GM19328 (cell line): Measurements from ENCODE around the gene SLC35B2.

Source experiments
- ATAC-seq: cut with Tn5 transposase; IDR thresholded peaks from one replicate; pipeline ENCODE4 v1.9.1; 2021; ENCODE audit warnings: mild to moderate bottlenecking, moderate library complexity; ENCODE audit not compliant: unreplicated experiment

The SLC35B2 gene

DNA sequence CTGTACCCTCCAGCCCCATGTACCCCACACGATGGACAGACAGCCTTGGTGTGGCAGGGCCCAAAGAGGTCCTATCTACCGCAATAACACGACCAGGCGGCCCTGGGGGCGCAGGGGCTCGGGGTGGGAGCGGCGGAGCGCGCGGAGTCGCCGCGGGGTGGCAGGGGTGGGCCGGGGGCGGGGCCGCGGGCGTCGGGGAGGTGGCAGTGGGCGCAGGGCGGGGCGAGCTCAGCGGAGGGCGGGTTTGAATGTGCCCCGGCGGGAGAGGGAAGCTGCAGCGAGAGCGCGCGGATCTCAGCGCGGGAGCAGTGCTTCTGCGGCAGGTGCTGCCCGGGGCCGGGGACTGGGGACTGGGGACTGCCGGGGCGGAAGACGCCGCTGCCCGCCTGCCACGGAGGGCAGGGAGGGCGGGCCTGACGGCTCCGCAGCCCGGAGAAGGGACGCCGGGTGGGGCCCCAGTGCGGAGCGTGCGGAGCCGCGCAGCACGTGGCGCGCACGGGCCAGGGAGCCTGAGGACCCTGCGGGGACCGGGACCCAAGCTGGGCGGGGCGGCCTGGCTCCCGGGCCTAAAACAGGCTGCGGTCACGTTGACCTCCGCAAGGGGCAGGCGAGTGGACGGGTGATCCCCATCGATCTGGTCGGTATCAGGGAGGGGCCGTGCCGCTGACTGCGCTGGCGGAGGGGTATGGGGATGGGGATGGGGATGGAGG lies 33.9 kb downstream of the SLC35B2 start, which contains the start of gene SLC29A1:
SLC29A1 (plus strand) TSS at position 277 of the 710 bp plus-strand sequence. CDS start 3,719 bp downstream, outside the sequence.
- ATAC-seq: peak; percentile 38

DNA sequence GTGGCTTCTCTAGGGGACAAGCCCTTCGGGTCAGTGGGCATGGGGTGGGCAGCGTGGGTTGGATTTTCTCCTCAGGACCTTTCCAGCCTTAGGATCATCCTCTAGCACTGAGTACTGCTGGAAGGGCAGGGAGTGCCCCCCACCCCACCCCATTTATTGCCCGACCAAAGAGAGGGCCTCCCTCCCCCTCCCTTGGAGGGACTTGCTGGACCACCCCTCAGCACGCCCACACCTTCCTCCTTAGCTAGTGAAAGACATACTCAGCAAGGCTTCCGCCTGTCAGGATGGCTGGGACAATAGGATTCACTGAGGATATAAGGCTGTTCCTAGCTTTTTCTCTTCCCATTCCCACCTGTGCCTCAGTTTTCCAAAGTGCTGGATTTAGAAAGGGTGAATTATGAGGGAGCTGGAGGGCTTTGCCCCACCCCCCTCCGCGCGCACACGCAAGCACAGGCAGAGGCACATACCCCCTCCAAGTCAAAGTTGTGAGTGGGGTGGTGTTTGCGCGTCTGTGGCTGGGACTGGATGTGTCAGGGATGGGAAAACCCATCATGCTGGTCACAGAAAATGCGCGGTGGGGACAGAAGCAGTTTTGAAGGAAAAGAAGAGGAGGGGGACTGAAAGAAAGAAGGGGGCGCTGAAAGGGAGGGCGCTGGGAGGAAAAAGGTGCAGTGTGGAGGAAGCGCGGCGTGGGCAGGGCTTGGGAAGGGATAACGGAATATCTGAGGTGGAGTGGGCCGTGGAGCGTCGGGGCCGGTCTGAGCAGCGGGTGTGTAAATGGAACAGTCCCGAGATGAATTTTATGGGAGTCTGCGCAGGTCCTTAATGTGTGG lies 34.6 kb downstream of the SLC35B2 start:
- ATAC-seq: no peak

DNA sequence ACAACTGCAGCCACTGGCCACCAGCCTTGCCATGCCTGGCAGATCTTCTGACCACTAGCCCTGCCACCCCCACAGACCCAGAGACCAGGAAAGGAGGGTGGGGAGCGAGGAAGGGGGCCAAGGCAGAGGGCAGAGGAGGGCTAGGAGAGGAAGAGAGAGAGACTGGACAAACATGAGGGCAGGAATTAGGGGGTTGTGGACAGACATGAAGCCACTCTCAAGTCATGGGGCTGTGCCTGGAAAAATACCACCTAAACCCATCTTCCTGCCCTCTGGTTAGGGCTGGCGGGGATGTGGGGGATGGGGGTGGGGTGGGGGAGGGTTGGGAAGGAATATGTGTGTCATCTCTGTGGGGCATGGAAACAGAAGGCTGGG lies 35.4 kb downstream of the SLC35B2 start:
- no peak for ATAC-seq

DNA sequence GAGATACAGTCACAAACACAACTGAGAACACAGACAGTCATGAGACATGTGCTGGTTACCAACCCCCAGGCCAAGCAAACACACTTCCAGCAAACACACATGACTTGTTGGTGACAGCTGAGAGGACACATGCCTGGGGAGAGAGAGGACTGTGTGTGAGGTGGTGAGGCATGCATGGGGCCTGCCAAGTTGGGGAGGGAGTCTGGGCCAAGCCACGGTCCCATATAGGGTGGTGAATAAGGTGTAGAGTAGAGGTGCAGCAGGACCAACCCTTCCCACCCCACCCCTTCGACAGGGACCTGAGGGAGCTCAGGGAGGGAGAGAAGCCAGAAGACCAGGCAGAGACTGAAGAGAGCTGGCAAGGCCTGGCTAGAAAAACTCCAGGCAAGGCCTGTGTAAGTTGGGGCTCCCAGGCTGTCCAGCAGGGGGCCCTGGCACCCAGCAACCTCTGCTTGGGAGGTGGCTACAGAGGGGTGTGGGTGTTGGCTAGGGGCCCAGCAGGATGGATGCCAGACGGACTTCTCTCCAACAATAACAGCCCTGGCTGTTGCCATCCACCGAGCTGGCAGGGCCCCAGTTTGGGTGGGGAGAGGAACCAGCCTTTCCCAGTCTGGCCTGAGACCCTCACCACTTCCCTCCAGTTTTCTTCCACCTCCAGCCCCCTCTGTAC lies 35.9 kb downstream of the SLC35B2 start:
- peak; percentile 45 for ATAC-seq

DNA sequence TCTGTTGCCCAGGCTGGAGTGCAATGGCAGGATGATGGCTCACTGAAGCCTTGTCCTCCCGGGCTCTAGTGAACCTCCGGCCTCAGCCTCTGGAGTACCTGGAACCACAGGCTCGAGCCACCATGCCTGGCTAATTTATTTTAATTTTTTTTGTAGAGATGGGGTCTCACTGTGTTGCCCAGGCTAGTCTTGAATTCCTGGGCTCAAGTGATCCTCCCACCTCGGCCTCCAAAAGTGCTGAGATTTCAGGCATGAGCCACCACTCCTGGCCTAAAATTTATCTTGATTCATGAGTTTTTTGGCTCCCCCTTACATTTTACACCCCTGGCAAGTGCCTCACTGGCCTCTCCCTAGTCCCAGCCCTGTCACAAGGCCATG lies 36.4 kb downstream of the SLC35B2 start:
- no peak for ATAC-seq

DNA sequence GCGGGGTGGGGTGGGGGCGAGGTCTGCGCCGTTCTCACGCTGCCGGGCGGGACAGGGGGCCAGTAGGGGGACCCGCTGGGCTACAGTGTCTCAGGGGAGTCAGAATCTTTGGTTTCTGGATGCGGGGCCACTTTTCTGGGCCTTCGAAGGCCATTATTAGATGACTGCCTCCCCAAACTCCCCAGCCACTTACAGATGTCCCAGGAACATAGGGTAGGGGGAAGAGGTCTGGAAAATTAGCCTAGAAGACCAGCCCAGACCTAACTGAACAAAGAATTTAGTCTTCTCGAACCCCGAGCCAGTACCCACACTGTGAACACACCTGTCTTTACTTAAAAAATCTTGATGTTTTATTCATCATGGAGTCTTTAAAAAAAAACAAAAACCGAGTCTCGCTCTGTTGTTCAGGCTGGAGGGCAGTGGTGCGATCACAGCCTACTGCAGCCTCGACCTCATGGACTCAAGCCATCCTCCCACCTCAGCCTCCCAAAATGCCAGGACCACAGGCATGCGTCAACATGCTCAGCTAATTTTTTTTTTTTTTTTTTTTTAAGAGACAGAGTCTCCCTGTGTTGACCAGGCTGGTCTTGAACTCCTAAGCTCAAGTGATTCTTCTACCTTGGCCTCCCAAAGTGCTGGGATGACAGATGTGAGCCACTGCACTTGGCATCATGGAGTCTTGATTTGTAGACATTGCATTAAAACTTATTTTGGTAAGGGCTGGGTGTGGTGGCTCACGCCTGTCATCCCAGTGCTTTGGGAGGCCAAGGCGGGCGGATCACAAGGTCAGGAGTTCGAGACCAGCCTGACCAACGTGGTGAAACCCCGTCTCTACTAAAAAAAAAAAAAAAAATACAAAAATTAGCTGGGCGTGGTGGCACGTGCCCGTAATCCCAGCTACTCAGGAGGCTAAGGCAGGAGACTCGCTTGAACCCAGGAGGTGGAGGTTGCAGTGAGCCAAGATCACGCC lies 37.2 kb downstream of the SLC35B2 start:
- ATAC-seq: no peak

DNA sequence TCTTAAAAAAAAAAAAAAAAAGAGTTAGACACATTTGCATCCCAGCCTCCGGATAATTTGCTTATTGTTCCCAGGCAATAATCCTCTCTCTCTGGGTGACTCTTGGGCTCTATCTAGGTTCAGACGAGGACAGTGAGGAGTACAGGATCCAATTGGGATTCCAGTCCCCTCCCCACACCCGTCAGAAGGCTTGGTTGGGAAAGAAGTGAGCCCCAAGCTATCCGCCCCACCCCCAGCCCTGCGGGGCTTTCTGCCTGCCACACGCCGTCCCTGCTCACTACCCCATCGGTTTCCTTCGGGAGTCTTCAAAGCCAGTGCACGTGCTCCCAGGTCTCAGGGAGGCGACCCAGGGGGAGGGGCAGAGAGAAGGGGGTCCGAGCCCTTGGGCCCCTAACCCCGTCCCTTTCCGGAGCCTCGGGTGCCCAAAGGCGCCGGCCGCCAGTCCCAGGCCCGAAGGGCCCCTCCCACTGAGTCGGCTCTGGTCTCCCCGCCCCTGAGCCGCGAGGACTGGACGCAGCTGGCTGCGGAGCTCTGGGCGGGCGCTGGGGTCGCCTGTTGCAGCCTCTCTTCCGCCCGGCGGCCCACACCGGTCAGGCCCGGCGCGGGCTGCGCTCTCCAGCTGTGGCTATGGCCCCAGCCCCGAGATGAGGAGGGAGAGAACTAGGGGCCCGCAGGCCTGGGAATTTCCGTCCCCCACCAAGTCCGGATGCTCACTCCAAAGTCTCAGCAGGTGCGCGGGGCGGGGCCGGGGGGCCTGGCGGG lies 38.1 kb downstream of the SLC35B2 start:
- no peak for ATAC-seq

DNA sequence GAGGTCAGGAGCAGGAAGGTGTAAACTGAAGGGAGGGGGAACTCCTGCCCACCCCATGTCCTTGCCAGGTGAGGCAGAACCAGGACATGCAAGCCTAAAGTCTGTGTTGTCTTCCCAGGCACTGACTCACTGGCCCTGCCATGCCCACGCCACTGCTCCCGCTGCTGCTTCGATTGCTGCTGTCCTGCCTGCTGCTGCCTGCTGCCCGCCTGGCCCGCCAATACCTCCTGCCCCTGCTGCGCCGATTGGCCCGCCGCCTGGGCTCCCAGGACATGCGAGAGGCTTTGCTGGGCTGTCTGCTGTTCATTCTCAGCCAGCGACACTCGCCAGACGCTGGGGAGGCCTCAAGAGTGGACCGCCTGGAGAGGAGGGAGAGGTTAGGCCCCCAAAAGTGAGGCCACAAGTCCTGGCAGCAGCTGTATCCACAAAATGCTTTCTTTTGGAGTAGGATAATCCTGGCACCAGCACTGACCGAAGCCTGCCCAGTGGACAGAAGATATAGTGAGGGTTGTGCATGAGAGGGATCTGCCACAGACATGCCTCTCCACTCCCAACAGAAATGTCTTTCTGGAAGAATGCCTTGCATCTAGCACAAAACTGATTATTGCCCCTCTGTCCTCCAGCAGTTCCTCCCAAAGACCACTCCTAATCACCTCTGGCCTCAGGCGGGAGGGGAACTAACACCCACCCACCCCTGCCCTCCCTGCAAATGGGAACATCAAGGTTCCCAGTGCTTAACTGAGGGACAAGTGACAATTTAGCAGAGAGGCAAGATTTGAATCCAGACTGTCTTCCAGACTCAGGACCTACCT lies 39.8 kb downstream of the SLC35B2 start:
- no peak for ATAC-seq

DNA sequence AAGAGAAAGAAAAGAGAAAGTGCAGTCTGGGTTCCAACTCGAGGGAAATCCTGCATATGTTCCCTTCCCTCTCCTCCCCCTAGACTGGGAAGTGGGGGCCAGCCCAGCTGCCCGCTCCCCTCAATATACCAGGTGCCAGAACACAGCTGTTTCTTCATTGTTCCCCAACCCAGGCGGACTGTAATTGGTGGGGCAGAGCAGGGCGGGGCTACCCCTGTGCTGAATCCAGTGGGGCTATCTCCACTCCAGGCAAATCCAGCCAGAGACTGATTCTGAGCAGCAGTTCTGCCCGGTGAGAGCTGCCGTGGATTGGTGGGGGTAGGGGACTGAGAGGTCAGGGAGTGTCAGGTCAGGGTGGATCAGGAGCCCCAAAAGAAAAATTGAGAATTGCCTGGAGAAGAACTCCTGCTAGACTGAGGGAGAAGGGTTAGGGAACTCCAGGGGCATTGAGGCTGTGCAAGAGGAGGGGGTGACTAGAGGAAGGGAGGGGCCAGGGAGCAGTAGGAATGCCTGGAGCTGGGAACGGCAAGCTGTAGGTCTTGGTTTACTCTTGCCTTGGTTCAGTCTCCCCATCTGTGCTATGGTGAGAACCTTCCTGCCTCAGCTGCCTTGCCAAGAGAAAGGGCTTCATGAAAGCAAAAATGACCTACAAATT lies 40.5 kb downstream of the SLC35B2 start, which contains the start of gene MYMX:
MYMX (plus strand) TSS at position 250 of the 655 bp plus-strand sequence. CDS start 546 bp downstream, outside the sequence.
- no peak for ATAC-seq

DNA sequence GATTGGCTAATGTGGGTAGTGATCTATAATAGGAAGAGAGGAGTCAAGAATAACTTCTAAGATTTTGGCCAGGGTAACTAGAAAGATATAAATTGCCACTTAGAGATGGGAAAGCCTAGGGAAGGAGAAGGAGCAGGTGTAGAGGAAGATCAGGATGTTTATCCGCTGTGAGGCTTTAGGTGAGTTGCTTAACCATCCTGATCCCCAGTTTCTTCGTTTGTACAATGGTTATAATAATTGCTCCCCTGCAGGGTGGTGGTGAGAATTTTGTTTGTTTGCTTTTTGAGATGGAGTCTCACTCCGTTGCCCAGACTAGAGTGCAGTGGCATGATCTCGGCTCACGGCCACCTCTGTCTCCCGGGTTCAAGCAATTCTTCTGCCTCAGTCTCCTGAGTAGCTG lies 43.0 kb downstream of the SLC35B2 start:
- ATAC-seq: no peak

DNA sequence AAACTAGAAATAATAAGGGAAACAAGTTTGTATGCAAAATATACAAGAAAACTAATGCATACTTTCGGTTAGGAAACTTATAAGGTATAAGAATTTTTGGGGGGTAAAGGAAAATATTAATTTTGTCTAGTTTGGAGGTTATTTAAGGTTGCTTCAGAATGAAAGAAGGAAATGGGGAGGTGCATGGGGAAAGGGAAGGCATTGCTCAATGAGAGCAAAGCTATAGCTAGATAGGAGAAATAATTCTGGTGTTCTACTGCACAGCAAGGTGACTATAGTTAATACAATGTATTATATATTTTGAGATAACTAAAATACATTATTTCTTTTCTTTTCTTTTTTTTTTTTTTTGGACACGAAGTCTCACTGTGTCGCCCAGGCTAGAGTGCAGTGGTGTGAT lies 46.0 kb downstream of the SLC35B2 start:
- ATAC-seq: no peak

DNA sequence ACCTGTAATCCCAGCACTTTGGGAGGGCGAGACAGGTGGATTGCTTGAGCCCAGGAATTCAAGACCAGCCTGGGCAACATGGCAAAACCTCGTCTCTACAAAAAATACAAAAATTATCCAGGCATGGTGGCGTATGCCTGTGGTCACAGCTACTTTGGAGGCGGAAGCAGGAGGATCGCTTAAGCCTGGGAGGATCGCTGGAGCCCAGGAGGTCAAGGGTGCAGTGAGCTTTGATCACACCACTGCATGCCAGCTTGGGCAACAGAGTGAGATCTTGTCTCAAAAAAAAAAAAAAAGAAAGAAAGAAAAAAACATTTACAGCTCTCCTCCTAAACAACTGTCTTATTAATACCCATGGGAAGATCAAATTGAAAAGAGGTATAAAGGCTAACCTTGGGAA lies 49.4 kb downstream of the SLC35B2 start:
- ATAC-seq: no peak
